ENCODE data around the gene CD302.

Gene CD302

GRCh38 chr2:159722580-159722979 is 75.4 kb downstream of the CD302 start:
- ChIA-PET CTCF (no interaction called here), POLR2A (interaction anchor here (2.3 kb wide), 1 partner anchor 11 kb away, joined by 11 read pairs; the partner anchor contains the start of gene MARCHF7)
- TF ChIP-seq SUZ12 (IDR thresholded peaks at IDR 0.05) (no peak), CTBP1 (IDR thresholded peaks at IDR 0.05; ENCODE audit: borderline replicate concordance) (no peak), ELF4 (IDR thresholded peaks at IDR 0.05) (no peak), ARNT (IDR thresholded peaks at IDR 0.05) (no peak), FOXM1 (IDR thresholded peaks at IDR 0.05; ENCODE audit: borderline replicate concordance) (no peak), NFRKB (IDR thresholded peaks at IDR 0.05) (no peak), FOXK2 (IDR thresholded peaks at IDR 0.05) (no peak), PKNOX1 (IDR thresholded peaks at IDR 0.05) (no peak)
- no peak for DNase-seq (ENCODE audit: extremely low spot score)

GRCh38 chr2:159720676-159721075 is 77.3 kb downstream of the CD302 start:
- ChIA-PET CTCF (no interaction called here), POLR2A (interaction anchor here (2.3 kb wide), 1 partner anchor 9 kb away, joined by 11 read pairs; the partner anchor contains the start of gene MARCHF7)
- TF ChIP-seq FOXM1 (IDR thresholded peaks at IDR 0.05; ENCODE audit: borderline replicate concordance) (no peak), PKNOX1 (IDR thresholded peaks at IDR 0.05) (no peak), ELF4 (IDR thresholded peaks at IDR 0.05) (no peak), LEF1 (IDR thresholded peaks at IDR 0.05; ENCODE audit: borderline replicate concordance) (no peak), BHLHE40 (IDR thresholded peaks at IDR 0.05; ENCODE audit: borderline replicate concordance) (no peak), FOXK2 (IDR thresholded peaks at IDR 0.05) (no peak), CTBP1 (IDR thresholded peaks at IDR 0.05; ENCODE audit: borderline replicate concordance) (no peak), ARNT (IDR thresholded peaks at IDR 0.05) (no peak), HDGF (IDR thresholded peaks at IDR 0.05; ENCODE audit: borderline replicate concordance) (no peak), ZNF384 (IDR thresholded peaks at IDR 0.05) (no peak), SUZ12 (IDR thresholded peaks at IDR 0.05) (no peak), SP1 (IDR thresholded peaks at IDR 0.05) (no peak), FOXA1 (IDR thresholded peaks at IDR 0.05) (no peak), L3MBTL2 (conservative IDR thresholded peaks at IDR 0.05) (no peak), TARDBP (IDR thresholded peaks at IDR 0.05) (no peak)
- no peak for DNase-seq (ENCODE audit: extremely low spot score)

All from HEK293T (cell line).